ENCODE data around the gene KIAA1671.

Gene KIAA1671

GRCh38 chr22:25070956-25071355, 118.4 kb downstream of the KIAA1671 start:
- H2AFZ ChIP-seq (ENCODE audit: low read depth, low read length, severe bottlenecking) = no peak overlapping the region
- TF ChIP-seq EZH2phosphoT487 (conservative IDR thresholded peaks at IDR 0.05; ENCODE audit: low read length) = no peak
- TF ChIP-seq CTCF (IDR thresholded peaks at IDR 0.05; ENCODE audit: insufficient read depth, low read length, poor library complexity, severe bottlenecking) = no peak
- no peak overlapping the region for H3K9ac ChIP-seq (ENCODE audit: low read length)
- H3K9me2 ChIP-seq (replicated peaks; ENCODE audit: insufficient read depth, low read length) = no peaks in the 10 kb centered on the region
- no peaks in the 10 kb centered on the region for H3K79me2 ChIP-seq (ENCODE audit: insufficient read depth, low read length)
- no peaks in the 10 kb centered on the region for H3K27me3 ChIP-seq (ENCODE audit: low read length)
- no peaks in the 10 kb centered on the region for H4K20me1 ChIP-seq (ENCODE audit: low read depth, low read length)
- no peak overlapping the region for H3K27ac ChIP-seq (ENCODE audit: low read depth, low read length)
- no peak overlapping the region for H3K4me2 ChIP-seq (ENCODE audit: low read depth, low read length, poor library complexity, severe bottlenecking)
- no peaks in the 10 kb centered on the region for H3K36me3 ChIP-seq (ENCODE audit: low read length)
- no peaks in the 10 kb centered on the region for H3K9me3 ChIP-seq (ENCODE audit: insufficient read depth, low read length)
- H3F3A ChIP-seq (ENCODE audit: insufficient read depth) = no peaks in the 10 kb centered on the region
- no peak overlapping the region for H3K4me3 ChIP-seq (ENCODE audit: insufficient read depth, low read length, poor library complexity, severe bottlenecking)

GRCh38 chr22:25071720-25072119, 119.2 kb downstream of the KIAA1671 start:
- Histone ChIP-seq H3K4me2 (ENCODE audit: low read depth, low read length, poor library complexity, severe bottlenecking) (no peak overlapping the region), H3K9ac (ENCODE audit: low read length) (no peak overlapping the region), H3K27ac (ENCODE audit: low read depth, low read length) (no peak overlapping the region), H2AFZ (ENCODE audit: low read depth, low read length, severe bottlenecking) (no peak overlapping the region), H3K4me3 (ENCODE audit: insufficient read depth, low read length, poor library complexity, severe bottlenecking) (no peak overlapping the region), H3K27me3 (ENCODE audit: low read length) (no peaks in the 10 kb centered on the region), H3F3A (ENCODE audit: insufficient read depth) (no peaks in the 10 kb centered on the region), H3K36me3 (ENCODE audit: low read length) (no peaks in the 10 kb centered on the region), H3K79me2 (ENCODE audit: insufficient read depth, low read length) (no peaks in the 10 kb centered on the region), H3K9me3 (ENCODE audit: insufficient read depth, low read length) (no peaks in the 10 kb centered on the region), H3K9me2 (replicated peaks; ENCODE audit: insufficient read depth, low read length) (no peaks in the 10 kb centered on the region), H4K20me1 (ENCODE audit: low read depth, low read length) (no peaks in the 10 kb centered on the region)
- TF ChIP-seq CTCF (IDR thresholded peaks at IDR 0.05; ENCODE audit: insufficient read depth, low read length, poor library complexity, severe bottlenecking) (no peak), EZH2phosphoT487 (conservative IDR thresholded peaks at IDR 0.05; ENCODE audit: low read length) (no peak)

GRCh38 chr22:25072406-25072805, 119.9 kb downstream of the KIAA1671 start:
- H3K4me3 ChIP-seq (ENCODE audit: insufficient read depth, low read length, poor library complexity, severe bottlenecking) = no peak overlapping the region
- no peaks in the 10 kb centered on the region for H3K9me3 ChIP-seq (ENCODE audit: insufficient read depth, low read length)
- H3K36me3 ChIP-seq (ENCODE audit: low read length) = no peaks in the 10 kb centered on the region
- H4K20me1 ChIP-seq (ENCODE audit: low read depth, low read length) = no peaks in the 10 kb centered on the region
- H3F3A ChIP-seq (ENCODE audit: insufficient read depth) = no peaks in the 10 kb centered on the region
- H2AFZ ChIP-seq (ENCODE audit: low read depth, low read length, severe bottlenecking) = no peak overlapping the region
- H3K27me3 ChIP-seq (ENCODE audit: low read length) = no peaks in the 10 kb centered on the region
- TF ChIP-seq CTCF (IDR thresholded peaks at IDR 0.05; ENCODE audit: insufficient read depth, low read length, poor library complexity, severe bottlenecking) = no peak
- TF ChIP-seq EZH2phosphoT487 (conservative IDR thresholded peaks at IDR 0.05; ENCODE audit: low read length) = no peak
- H3K9me2 ChIP-seq (replicated peaks; ENCODE audit: insufficient read depth, low read length) = no peaks in the 10 kb centered on the region
- no peaks in the 10 kb centered on the region for H3K79me2 ChIP-seq (ENCODE audit: insufficient read depth, low read length)
- no peak overlapping the region for H3K9ac ChIP-seq (ENCODE audit: low read length)
- no peak overlapping the region for H3K4me2 ChIP-seq (ENCODE audit: low read depth, low read length, poor library complexity, severe bottlenecking)
- H3K27ac ChIP-seq (ENCODE audit: low read depth, low read length) = no peak overlapping the region

All from SU-DHL-6 (cell line).